Measurements from ENCODE around the gene AFAP1L1.

Gene AFAP1L1

GRCh38 chr5:149284501-149284900 is 12.8 kb downstream of the AFAP1L1 start:
- DNase-seq (ENCODE audit: low read depth) = no peak

- DNase-seq (ENCODE audit: low read depth) = no peak
Measured at GRCh38 chr5:149285153-149285552, 13.5 kb downstream of the AFAP1L1 start.

DNA sequence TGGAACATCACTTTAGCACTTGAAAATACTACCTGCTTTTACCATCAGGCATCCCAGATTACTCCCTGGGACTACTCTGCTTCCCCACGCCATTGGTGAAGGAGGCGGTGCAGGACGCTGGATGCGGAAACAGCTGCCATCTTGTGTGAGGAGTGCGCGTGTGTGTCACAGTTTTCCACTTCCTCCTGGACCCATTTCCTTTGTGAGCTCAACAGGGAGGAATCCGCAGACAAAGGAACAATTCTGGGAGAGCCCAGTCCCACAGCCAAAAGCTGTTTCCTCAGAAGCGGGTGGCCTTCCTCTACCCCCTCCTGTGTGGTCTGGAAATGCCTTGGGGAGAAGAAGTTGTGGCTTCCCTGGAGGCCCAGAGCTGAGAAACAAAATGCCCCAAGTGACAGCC is 16.8 kb downstream of the AFAP1L1 start:
- no peak for DNase-seq (ENCODE audit: low read depth)

- no peak for DNase-seq (ENCODE audit: low read depth)
Measured at GRCh38 chr5:149289301-149289700, 17.6 kb downstream of the AFAP1L1 start.

DNA sequence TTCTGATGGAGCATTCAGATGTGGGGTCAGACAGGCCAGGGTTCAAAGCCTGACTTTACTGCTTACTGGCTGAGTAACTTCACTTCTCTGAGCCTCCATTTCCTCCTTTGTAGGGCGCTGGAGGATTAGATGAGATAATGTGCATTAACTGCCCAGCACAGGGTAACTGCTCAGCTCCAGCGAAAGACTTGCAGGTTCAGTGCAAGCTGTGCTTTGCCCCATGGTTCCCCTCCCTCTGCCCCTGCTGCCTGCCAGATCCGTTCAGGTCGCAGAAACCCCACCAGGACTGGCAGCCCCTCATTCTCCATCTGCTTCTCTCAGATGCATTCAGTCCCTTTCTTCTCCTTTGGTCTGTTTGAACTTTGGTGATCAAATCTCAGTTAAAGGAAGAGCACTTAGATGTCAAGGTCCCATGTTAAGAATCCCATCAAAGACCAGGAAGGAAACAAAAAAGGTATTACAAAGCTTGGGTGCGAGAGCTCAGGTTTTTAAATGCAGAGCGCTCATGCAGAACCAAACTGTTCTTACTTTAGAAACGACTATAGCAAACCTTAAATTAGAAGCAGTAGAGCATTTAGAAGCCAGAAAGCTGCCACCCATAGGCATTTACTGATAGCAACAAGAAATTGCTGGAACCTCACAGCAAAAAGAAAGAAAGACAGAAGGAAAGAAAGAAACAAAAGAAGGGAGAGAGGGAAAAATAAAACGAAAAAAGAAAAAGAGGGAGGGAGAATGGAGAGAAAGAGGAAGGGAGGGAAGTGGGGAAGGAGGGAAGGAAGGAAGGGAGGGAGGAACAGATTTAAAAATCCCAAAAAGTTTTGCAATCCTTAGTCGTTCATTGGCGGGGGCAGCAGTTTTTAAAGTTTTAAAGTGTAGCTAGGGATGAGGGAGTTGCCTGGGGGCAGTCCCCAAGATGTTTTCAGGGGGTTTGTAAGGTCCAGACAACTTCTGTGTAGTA is 23.5 kb downstream of the AFAP1L1 start:
- DNase-seq (ENCODE audit: low read depth) = no peak

DNA sequence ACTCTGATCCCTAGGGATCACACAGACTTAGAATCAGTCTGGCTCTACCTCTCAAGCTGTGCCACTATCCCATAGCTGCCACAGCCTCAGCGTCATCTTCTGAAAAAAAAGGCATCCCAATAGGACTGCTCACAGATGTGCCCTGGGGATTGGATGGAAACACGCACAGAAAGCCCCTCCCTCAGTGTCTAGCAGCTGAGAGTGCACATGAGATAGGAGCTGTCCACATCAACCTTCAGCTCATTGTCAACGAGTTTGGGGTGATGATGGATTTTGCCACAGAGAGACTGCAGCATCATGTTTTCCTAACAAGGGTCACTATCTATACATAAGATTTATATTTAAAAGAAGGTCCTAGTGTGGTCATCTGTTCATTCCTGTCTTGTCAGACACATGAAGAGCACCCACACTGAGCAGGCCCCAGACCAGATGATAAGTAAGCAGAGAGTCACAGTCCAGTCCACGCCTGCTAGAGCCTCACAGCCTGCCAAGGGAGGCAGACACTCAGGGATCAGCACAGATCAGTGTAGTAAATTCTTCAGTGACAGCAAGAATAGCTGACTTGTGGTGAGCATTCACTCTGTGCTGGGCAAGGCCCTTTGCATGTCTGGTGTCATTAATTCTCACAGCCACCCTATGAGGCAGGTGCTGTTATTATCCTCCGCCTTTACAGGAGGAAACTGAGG is 25.8 kb downstream of the AFAP1L1 start:
- DNase-seq (ENCODE audit: low read depth) = no peak

- DNase-seq (ENCODE audit: low read depth) = no peak
Measured at GRCh38 chr5:149298163-149298562, 26.5 kb downstream of the AFAP1L1 start.

DNA sequence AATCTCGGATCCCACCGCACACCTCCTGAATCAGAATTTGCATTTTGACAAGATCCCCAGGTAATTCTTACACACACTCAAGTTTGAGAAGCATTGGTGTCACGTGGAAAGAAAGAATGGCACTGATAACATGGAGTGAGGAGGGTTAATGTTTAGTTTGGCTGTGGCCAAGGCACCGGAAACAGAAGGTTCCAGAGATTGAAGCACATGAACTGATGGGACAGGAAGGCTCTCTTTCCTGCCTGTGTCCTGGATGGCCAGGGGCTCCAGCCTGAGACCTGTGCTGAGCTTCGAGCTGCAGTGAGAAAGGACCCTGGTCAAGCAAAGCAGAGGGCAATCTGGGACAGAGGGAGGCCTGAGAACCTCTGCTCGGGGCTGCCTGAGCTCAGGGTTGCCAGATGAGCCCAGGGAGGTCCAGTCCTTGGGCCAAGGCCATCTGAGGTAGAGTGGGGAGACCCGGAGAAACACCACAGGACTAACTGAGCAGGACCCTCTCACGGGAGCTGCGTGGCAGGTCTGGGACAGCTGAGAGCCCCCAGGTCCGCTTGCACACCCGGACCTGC is 27.3 kb downstream of the AFAP1L1 start:
- DNase-seq (ENCODE audit: low read depth) = no peak

DNA sequence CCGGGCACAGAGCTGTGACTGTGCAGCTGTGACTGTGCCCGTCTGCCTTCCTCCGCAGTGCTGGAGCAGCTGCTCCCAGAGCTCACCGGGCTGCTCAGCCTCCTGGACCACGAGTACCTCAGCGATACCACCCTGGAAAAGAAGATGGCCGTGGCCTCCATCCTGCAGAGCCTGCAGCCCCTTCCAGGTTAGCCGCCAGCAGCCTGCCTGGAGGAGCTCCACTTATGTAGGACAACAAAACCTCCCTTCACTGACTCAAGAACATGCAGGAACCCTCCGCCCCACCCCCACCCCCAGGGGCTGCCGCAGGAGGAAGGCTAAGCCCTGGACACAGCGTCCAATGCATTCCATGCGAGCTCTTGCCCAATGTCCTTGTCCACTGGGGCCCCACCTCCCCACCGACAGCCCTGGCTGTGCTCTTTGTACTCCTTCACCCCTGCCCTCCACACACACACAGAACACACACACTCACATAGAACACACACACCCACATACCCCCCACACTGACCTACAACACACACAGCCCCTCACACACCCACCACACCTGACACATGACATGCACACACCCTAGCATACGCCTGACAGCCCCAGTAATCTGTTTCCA is 27.9 kb downstream of the AFAP1L1 start:
- no peak for DNase-seq (ENCODE audit: low read depth)

GRCh38 chr5:149300441-149300840 is 28.8 kb downstream of the AFAP1L1 start:
- DNase-seq (ENCODE audit: low read depth) = no peak

- no peak for DNase-seq (ENCODE audit: low read depth)
Measured at GRCh38 chr5:149301049-149301743, 29.5 kb downstream of the AFAP1L1 start.

GRCh38 chr5:149301744-149302380 is 30.2 kb downstream of the AFAP1L1 start:
- no peak for DNase-seq (ENCODE audit: low read depth)

DNA sequence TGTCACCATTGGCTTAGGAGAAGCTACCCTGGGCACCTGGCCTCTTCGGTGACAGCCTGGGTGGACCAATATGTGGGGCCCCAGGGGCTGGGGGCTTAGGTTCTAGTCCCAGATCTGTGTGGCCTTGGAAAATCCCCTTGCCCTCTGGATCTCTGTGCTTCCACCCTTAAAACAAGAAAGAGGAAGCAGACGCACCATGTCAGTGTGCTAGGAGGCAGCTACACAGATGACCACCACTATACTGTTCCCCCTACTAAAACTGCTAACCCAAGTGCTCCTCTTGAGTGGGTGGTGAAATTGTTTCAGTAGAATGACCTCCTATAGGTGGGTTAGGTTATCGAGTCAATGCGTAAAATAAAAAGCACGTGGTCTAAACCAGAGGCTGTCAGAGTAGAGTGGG is 31.0 kb downstream of the AFAP1L1 start:
- no peak for DNase-seq (ENCODE audit: low read depth)

DNA sequence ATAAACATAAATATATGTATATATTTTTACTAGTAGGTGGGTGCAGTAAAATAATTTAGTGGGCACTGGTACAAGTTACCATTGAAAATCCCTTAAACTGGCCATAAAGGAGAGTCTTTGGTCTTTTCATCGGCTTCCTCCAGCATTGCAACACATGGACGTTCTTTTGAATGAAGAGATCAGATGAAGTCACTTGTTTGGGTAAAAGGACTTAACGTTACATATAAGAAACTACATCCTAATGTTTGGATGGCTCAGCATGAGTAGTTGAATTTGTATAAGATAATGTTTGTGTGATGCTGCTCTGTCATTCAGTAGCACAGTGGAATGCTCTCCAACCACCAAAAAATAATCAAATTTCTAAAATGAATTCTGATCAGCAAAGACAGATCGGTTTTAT is 31.6 kb downstream of the AFAP1L1 start:
- DNase-seq (ENCODE audit: low read depth) = no peak

- DNase-seq (ENCODE audit: low read depth) = no peak
Measured at GRCh38 chr5:149304195-149305078, 32.8 kb downstream of the AFAP1L1 start.

GRCh38 chr5:149309354-149309753 is 37.7 kb downstream of the AFAP1L1 start:
- DNase-seq (ENCODE audit: low read depth) = no peak

DNA sequence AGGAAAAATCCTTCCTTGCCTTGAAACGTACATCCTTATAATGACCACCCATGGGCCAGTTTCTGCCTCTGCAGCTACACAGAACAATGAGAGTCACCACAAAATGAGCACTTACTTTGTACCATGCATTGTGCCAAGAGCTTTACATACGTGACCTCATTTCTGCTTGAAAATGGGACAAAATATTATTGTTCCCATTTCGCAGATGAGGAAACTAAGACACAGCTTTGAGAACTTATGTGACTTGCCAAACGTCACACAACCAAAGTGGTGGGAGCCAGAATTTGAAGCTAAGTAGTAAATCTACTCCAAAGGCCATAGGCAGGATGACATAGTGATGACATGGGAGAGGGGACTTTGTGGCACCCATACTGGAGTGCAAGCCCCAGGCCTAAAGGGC is 38.8 kb downstream of the AFAP1L1 start:
- DNase-seq (ENCODE audit: low read depth) = no peak

DNA sequence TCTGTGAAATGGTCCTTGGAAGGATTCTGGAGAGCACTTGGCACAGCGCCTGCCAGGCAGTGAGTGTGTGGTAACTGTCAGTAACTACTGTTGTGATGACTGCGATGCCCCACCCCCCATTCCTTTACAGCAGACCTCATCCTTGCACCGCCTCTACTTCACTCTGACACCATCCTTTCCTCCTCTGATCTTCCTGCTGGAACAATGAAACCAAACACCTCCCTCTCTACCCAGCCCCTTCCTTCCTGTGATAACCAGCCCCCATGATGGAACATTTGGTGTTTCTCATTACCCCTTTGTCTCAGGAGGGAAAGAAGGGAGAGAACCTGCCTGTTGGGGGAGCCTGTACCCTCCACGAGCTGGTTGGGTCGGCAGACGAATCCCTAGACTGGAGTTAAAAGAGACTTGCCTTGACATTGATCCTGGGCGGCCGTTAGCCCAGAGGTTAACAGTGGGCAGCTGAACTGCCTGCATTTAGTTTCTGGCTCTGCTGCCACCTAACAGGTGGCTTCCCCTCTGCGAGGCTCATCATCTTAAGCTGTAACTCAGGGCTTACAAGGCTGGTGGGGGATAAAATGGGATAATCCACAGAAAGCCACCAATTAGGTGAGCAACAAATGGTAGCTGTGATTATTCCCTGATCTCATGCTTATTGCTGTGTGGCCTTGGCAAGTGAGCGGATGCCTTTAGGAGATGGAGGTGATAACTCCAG is 39.4 kb downstream of the AFAP1L1 start:
- no peak for DNase-seq (ENCODE audit: low read depth)

GRCh38 chr5:149313151-149313841 is 41.6 kb downstream of the AFAP1L1 start:
- no peak for DNase-seq (ENCODE audit: low read depth)

Data from T follicular helper cell (primary cell).